Fibroblast of the aortic adventitia (primary cell): ENCODE measurements around the gene PTPN20. TPM values are rescaled to one million over a fixed set of nuclear protein-coding genes. Genes with fewer than 3 reads are reported as not detected.

Experiments used
- DNase-seq: peaks from one replicate; pipeline ENCODE4 v3.0.0-alpha.2; 2010; ENCODE audit warnings: low read depth
- H3K4me3 ChIP-seq: 2 replicates; pipeline ENCODE4 v1.5.1; 2011; ENCODE audit warnings: low read depth, mild to moderate bottlenecking, control low read depth, low read length, moderate library complexity
- total RNA-seq: library from RNA; depleted of rRNA; stranded (reverse); fragments of >200 nt; gene quantifications from 2 replicates; pipeline ENCODE4 v1.2.3, GENCODE V29; 2012; ENCODE audit warnings: low replicate concordance
- TF ChIP-seq, protein P1 (sequence below): IDR thresholded peaks from 2 replicates; pipeline ENCODE4 v1.5.1; 2011; ENCODE audit warnings: mild to moderate bottlenecking, low read length, control low read depth, inconsistent platforms; ENCODE audit not compliant: insufficient read depth

PTPN20 gene
- total RNA-seq, 1 donor: 0.27 TPM

DNA sequence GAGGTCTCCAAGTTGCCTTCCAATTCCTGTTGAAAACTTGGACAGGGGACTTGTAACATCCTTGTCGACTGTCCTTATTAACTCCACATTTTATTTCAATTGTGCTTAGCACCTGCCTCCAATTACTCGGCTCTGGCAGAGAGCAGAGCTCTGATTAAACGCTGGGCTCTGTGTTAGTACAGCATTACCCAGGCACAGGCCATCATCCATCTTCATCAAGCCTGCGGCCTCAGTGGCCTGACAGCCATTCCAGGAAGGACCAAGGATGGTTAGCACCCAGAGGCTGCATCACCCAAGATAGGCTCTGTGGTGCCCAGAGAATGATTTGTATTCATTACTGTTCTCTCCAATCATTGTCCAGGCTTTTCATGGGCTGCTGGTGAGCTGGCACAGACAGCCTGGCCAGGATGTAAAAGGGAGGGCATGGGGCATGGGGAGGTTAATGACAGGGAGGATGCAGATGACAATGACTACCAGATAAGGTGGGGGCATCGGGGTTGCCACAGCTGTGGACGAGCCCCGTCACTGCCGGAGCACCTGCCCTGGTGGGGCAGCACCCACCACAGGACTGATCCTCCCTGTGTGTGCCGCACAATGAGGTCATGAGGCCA is 123.3 kb downstream of the PTPN20 start:
- DNase-seq: peak; percentile 34
- no peak overlapping the region for H3K4me3 ChIP-seq
- TF ChIP-seq, protein P1, sequence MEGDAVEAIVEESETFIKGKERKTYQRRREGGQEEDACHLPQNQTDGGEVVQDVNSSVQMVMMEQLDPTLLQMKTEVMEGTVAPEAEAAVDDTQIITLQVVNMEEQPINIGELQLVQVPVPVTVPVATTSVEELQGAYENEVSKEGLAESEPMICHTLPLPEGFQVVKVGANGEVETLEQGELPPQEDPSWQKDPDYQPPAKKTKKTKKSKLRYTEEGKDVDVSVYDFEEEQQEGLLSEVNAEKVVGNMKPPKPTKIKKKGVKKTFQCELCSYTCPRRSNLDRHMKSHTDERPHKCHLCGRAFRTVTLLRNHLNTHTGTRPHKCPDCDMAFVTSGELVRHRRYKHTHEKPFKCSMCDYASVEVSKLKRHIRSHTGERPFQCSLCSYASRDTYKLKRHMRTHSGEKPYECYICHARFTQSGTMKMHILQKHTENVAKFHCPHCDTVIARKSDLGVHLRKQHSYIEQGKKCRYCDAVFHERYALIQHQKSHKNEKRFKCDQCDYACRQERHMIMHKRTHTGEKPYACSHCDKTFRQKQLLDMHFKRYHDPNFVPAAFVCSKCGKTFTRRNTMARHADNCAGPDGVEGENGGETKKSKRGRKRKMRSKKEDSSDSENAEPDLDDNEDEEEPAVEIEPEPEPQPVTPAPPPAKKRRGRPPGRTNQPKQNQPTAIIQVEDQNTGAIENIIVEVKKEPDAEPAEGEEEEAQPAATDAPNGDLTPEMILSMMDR: no peak

DNA sequence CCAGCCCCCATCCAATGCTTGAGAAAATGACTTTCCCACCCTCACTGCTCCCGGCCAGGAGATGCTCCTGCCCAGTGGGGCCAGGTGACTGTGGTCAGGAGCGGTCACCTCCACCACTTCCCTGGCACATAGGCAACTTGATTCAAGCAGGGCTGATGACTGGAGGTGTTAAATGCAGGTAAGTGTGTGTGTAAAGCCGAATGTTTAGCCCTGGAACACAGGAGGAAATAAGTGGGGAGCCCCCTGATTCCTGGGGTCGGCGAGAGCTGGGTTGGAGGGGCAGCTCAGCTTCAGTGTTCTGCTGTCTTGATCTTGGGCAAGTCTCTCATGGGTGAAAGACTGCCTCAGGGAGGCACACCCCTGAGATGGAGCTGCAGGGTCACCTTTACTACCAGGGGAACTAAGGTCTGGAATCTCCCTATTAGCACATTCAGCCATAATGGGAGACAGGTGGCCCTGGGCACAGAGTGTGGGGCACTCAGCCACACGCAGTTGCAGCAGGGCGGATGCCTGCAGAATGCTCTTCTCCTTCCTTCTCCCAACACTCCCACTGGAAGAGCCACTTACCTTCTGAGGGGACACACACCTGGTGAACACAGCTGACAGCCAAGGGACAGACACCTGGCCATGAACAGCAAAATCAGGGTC is 124.1 kb downstream of the PTPN20 start:
- no peak for DNase-seq
- TF ChIP-seq, protein P1: no peak
- no peak overlapping the region for H3K4me3 ChIP-seq

DNA sequence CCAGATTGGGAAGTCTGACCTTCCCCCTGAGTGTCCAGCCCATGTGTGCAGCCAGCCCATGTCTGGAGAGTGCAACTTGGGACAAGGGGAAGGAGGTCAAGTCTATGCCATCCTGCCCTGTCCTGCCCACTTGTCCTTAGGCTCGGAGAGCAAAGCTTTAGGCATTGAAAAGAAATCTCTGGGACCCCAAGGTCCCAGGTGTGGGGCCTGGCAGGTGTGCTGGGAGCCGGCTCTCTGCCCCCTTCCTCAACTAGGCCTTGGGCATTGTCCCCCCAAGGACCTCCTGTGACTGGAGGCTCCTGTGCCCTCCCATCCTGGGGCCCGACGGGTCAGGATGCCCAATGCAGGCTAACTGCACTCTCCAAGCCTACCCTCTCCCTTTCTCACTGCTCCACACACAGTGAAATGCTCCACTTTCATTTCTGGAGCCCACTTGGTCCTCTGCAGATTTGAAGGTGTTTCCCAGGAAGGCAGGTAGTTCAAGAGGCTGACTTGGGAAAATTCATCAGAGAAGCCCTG is 124.7 kb downstream of the PTPN20 start:
- DNase-seq: no peak
- H3K4me3 ChIP-seq: no peak overlapping the region
- TF ChIP-seq, protein P1: no peak

DNA sequence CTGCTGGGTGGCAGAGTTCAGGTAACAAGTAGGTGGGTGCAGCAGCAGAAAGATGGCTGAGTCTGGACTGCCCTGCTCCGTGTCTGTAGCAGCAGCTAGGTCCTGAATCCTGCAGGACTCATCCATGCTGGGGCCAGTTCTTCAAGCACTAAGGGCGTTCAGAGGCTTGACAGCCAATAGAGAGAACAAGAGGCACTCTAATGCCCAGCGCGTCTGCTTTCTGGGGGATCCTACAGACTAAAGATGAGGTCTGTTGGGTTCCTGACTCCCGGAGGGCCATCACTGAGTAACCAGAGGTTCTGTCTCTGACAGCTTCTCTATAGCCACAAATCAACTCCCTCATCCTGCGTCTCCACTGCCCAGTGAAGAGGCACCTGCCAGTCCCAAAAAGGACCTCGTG is 125.5 kb downstream of the PTPN20 start:
- TF ChIP-seq, protein P1: no peak
- no peak for DNase-seq
- no peak overlapping the region for H3K4me3 ChIP-seq

DNA sequence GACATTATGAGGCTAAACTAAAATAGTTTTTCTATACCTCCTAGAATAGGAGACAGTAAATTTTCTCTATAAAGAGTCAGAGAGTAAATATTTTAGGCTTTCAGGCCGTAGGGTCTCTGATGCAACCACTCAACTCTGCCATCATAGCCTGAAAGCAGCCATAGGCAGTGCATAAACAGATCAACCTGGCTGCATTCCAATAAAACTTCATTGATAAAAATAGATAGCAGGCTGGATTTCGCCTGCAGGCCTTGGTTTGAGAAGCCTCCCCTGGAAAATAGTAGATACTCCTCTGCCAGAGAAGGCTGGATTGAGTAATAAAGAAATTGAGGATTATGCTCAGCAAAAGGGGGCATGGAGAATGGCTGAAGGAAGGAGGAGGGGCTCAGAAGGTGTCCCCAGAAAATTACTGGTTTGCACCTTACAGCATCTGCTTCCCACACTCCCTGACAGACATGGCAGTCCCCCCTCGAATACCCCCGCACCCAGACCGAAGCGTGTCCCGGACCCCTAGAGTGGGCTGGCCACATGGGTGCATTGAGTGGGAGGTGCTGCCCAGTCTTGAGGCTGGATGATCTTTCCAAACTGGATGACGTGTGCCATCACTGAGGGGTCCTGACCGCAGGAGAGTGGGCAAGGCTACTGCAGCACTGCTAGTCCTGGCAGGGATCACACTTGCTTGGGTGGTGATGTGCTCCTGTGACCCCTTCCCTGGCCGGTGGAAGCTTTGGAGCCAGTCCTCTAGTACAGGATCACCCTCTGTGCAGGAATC is 126.6 kb downstream of the PTPN20 start:
- TF ChIP-seq, protein P1: no peak
- H3K4me3 ChIP-seq: no peak overlapping the region
- DNase-seq: peak; percentile 65

DNA sequence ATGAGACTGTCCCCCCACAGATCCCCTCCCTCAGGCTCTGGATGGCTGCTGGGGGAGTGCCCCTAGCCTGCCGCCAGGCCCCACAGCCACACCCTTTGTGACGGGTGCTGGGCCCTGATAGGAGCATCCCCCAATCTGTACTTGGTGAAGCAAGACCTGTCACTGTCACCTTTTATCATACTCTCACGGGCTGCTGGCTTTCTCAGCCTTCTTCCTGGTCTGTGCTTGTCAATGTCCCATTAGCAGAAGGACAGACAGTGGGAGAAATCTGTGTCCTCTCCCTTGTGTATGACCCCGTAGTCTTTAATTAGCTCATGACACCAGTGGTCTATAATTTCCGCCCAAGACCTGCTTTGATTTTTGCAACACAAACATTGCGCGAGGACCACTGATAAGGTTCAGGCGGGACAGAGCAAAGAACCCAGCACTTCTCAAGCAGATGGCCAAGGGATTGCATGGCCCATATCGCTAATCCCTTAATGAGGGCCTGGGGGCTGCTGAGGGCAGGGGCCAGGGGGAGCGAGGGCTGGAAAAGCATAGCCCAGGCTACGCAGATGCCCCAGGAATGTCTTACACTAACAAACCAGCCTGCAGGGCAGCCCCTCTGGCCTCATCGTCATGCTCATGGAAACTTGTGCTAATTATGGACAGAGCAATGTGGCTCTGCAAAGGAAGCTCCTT is 127.8 kb downstream of the PTPN20 start:
- TF ChIP-seq, protein P1: no peak
- no peak overlapping the region for H3K4me3 ChIP-seq
- no peak for DNase-seq
